Measurements from ENCODE around the gene PES1. TPM values are rescaled to one million over a fixed set of nuclear protein-coding genes. Genes with fewer than 3 reads are reported as not detected.
"Not testable (repeated sequence)": the region's sequence is repeated elsewhere in the genome, so short reads cannot be mapped to it uniquely, and the experiment has no call there.

Gene PES1
- total RNA-seq, 1 donor from 2014 or later: 75.6 TPM

DNA sequence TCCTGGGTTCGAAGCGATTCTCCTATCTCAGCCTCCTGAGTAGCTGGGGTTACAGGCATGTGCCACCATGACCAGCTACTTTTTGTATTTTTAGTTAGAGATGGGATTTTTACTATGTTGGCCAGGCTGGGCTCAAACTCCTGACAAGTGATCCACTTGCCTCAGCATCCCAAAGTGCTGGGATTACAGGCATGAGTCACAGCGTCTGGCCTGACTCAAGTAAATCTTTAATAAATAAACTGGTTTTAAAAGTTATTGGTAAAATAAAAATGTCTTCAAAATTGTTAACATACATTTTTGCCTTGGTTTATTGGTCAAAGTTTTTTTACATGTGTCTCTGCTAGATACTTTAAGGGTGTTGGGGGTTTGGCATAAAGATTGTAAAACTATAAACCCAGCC lies 7.3 kb upstream of the PES1 start:
- intact Hi-C loops (cut with DNase I): no loop called here
- H3K4me1 ChIP-seq: no peaks in the 10 kb centered on the region
- H3K27me3 ChIP-seq: no peaks in the 10 kb centered on the region
- no peak overlapping the region for H3K27ac ChIP-seq
- TF ChIP-seq POLR2AphosphoS5 (IDR thresholded peaks at IDR 0.05; ENCODE audit: insufficient read depth in 1 of 2, low read depth in 1 of 2): no peak
- TF ChIP-seq POLR2A (IDR thresholded peaks at IDR 0.05): no peak
- TF ChIP-seq, protein P1, sequence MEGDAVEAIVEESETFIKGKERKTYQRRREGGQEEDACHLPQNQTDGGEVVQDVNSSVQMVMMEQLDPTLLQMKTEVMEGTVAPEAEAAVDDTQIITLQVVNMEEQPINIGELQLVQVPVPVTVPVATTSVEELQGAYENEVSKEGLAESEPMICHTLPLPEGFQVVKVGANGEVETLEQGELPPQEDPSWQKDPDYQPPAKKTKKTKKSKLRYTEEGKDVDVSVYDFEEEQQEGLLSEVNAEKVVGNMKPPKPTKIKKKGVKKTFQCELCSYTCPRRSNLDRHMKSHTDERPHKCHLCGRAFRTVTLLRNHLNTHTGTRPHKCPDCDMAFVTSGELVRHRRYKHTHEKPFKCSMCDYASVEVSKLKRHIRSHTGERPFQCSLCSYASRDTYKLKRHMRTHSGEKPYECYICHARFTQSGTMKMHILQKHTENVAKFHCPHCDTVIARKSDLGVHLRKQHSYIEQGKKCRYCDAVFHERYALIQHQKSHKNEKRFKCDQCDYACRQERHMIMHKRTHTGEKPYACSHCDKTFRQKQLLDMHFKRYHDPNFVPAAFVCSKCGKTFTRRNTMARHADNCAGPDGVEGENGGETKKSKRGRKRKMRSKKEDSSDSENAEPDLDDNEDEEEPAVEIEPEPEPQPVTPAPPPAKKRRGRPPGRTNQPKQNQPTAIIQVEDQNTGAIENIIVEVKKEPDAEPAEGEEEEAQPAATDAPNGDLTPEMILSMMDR (IDR thresholded peaks at IDR 0.05): no peak
- no peak overlapping the region for H3K4me3 ChIP-seq
- DNase-seq (ENCODE audit: extremely low spot score in 2 of 2): no peak
- no peaks in the 10 kb centered on the region for H3K36me3 ChIP-seq
- H3K9me3 ChIP-seq: no peaks in the 10 kb centered on the region

DNA sequence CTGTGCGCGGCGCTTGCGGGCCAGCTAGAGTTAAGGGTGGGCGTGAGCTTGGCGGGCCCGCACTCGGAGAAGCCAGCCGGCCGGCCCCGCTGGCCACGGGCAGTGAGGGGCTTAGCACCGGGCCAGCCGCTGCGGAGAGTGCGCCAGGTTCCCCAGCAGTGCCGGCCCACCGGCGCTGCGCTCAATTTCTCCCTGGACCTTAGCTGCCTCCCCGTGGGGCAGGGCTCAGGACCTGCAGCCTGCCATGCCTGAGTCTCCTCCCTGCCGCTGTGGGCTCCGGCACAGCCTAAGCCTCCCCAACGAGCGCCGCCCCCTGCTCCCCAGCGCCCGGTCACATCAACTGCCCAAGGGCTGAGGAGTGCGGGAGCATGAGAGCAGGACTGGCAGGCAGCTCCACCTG lies 5.2 kb upstream of the PES1 start:
- Histone ChIP-seq H3K27ac (no peak overlapping the region), H3K4me3 (no peak overlapping the region), H3K9me3 (no peaks in the 10 kb centered on the region), H3K4me1 (no peaks in the 10 kb centered on the region), H3K27me3 (no peaks in the 10 kb centered on the region), H3K36me3 (no peaks in the 10 kb centered on the region)
- intact Hi-C loops (cut with DNase I): no loop called here
- DNase-seq (ENCODE audit: extremely low spot score in 2 of 2): no peak
- TF ChIP-seq, protein P1 (IDR thresholded peaks at IDR 0.05): no peak
- TF ChIP-seq POLR2A (IDR thresholded peaks at IDR 0.05) (no peak), POLR2AphosphoS5 (IDR thresholded peaks at IDR 0.05; ENCODE audit: insufficient read depth in 1 of 2, low read depth in 1 of 2) (no peak)

DNA sequence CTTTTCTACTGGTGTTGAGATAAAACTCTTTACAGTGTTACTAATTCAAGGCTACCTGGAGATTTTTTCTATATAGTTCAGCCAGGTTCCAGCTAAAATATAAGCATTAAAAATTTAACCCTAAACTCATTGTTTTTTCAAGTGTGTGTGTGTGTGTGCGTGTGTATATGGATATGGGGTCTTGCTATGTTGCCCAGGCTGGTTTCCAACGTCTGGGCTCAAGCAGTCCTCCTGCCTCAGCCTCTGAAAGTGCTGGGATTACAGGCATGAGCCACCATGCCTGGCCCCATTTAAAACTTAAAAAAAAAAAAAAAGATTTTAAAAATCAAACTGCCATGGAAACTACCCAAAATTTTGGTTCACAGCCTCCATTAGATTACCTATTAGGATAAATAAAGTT lies 4.5 kb upstream of the PES1 start:
- DNase-seq (ENCODE audit: extremely low spot score in 2 of 2): no peak
- no peak overlapping the region for H3K4me3 ChIP-seq
- H3K9me3 ChIP-seq: no peaks in the 10 kb centered on the region
- peaks cover 3% of the 10 kb centered on the region for H3K4me1 ChIP-seq
- no peak overlapping the region for H3K27ac ChIP-seq
- no peaks in the 10 kb centered on the region for H3K27me3 ChIP-seq
- intact Hi-C loops (cut with DNase I): no loop called here
- H3K36me3 ChIP-seq: no peaks in the 10 kb centered on the region
- no peak for TF ChIP-seq POLR2A (IDR thresholded peaks at IDR 0.05)
- TF ChIP-seq, protein P1 (IDR thresholded peaks at IDR 0.05): no peak
- no peak for TF ChIP-seq POLR2AphosphoS5 (IDR thresholded peaks at IDR 0.05; ENCODE audit: insufficient read depth in 1 of 2, low read depth in 1 of 2)

DNA sequence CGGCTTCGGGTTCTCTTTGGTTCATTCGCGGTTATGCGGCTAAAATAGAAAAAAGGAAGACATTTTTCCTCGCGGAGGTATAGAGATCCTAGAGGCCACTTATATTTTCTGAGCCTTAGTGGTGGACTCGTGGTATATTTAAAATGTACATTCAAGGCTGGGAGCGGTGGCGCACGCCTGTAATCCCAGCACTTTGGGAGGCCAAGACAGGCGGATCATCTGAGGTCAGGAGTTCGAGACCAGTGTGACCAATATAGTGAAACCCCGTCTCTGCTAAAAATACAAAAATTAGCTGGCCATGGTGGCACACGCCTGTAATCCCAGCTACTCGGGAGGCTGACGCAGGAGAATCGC lies 627 bp upstream of the PES1 start:
- DNase-seq (ENCODE audit: extremely low spot score in 2 of 2); H3K9me3 ChIP-seq; H3K27ac ChIP-seq; intact Hi-C loops (cut with DNase I); H3K27me3 ChIP-seq: not testable (repeated sequence)
- peak overlapping the region; percentile 86 to 88 for H3K4me3 ChIP-seq
- peaks cover 18% of the 10 kb centered on the region for H3K4me1 ChIP-seq
- peaks cover 0 to 18% of the 10 kb centered on the region in 2 donors for H3K36me3 ChIP-seq

DNA sequence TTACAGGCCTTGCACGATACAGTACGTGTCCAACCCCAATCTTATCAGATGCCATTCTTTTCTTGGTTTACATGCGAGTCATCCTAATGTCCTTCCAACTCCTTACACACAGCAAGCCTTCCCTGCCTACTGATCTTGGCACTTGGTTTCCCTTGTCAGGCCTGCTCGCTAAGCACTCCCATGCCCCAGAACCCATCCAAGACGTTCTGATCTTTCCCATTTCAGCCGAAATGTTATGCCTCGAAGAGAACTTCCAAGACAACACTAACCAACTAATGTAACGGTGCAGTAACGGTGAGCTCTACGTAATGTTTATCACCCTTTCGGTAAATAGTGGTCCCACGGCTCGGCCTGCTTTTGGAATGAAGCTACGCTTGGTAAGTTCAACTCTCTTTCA lies 521 bp downstream of the PES1 start:
- TF ChIP-seq POLR2AphosphoS5 (IDR thresholded peaks at IDR 0.05; ENCODE audit: insufficient read depth in 1 of 2, low read depth in 1 of 2) (no peak), POLR2A (IDR thresholded peaks at IDR 0.05) (no peak)
- TF ChIP-seq, protein P1 (IDR thresholded peaks at IDR 0.05): no peak
- Histone ChIP-seq H3K36me3 (peaks cover 0 to 29% of the 10 kb centered on the region in 2 donors), H3K4me3 (peak overlapping the region; percentile 86 to 88), H3K9me3 (no peaks in the 10 kb centered on the region), H3K4me1 (peaks cover 18% of the 10 kb centered on the region), H3K27ac (peak overlapping the region; percentile 79), H3K27me3 (no peaks in the 10 kb centered on the region)
- DNase-seq (ENCODE audit: extremely low spot score in 2 of 2): no peak
- intact Hi-C loops (cut with DNase I): no loop called here

DNA sequence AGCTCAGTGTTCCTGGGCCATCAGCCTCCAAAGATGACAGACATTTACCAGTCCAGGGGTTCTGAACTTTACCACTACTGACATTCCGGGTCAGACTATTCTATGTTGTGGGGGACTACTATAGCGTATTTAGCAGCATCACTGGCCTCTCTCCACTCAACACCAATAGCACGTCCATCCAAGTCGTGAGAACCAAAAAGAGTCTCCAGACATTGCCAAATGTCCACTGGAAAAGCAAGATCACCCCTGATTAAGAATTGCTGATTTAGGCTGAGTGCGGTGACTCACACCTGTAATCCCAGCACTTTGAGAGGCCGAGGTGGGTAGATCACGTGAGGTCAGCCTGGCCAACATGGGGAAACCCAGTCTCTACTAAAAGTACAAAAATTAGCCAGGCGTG lies 5.3 kb downstream of the PES1 start:
- TF ChIP-seq POLR2AphosphoS5 (IDR thresholded peaks at IDR 0.05; ENCODE audit: insufficient read depth in 1 of 2, low read depth in 1 of 2) (no peak), POLR2A (IDR thresholded peaks at IDR 0.05) (no peak)
- TF ChIP-seq, protein P1 (IDR thresholded peaks at IDR 0.05): no peak
- H3K36me3 ChIP-seq: peaks cover 0 to 77% of the 10 kb centered on the region in 2 donors
- intact Hi-C loops (cut with DNase I): no loop called here

More for the DNA sequence above, 5.3 kb downstream of the PES1 start:
- H3K27me3 ChIP-seq: no peaks in the 10 kb centered on the region
- no peak for DNase-seq (ENCODE audit: extremely low spot score in 2 of 2)
- H3K4me1 ChIP-seq: peaks cover 18% of the 10 kb centered on the region
- no peaks in the 10 kb centered on the region for H3K9me3 ChIP-seq
- no peak overlapping the region for H3K4me3 ChIP-seq
- H3K27ac ChIP-seq: no peak overlapping the region

Data from vagina (tissue), 2 donors.